Activated naive CD8-positive, alpha-beta T cell treated with anti-CD3 and anti-CD28 coated beads, Interleukin-2, amount 50 U/mL, for 24 hours (primary cell): ENCODE data around the gene TTYH2.

Source experiments
- ATAC-seq: fragments of 150-1000 bp; cut with Tn5 transposase; one replicate; pipeline ENCODE4 v1.10.0; 2021
- DNase-seq: peaks from one replicate; pipeline ENCODE4 v3.0.0; 2021
- H3K27ac Mint-ChIP-seq: one replicate; pipeline ENCODE4 v1.8.0; 2021; ENCODE audit warnings: mild to moderate bottlenecking, mixed read lengths
- H3K27me3 Mint-ChIP-seq: one replicate; pipeline ENCODE4 v1.8.0; 2021; ENCODE audit warnings: mixed read lengths
- H3K36me3 Mint-ChIP-seq: one replicate; pipeline ENCODE4 v1.8.0; 2021; ENCODE audit warnings: low read depth, mixed read lengths
- H3K4me1 Mint-ChIP-seq: one replicate; pipeline ENCODE4 v1.8.0; 2021; ENCODE audit warnings: mixed read lengths
- H3K4me3 Mint-ChIP-seq: one replicate; pipeline ENCODE4 v1.8.0; 2021; ENCODE audit warnings: mild to moderate bottlenecking, moderate library complexity, mixed read lengths
- H3K9me3 Mint-ChIP-seq: one replicate; pipeline ENCODE4 v1.8.0; 2021; ENCODE audit warnings: mixed read lengths

TTYH2 gene

DNA sequence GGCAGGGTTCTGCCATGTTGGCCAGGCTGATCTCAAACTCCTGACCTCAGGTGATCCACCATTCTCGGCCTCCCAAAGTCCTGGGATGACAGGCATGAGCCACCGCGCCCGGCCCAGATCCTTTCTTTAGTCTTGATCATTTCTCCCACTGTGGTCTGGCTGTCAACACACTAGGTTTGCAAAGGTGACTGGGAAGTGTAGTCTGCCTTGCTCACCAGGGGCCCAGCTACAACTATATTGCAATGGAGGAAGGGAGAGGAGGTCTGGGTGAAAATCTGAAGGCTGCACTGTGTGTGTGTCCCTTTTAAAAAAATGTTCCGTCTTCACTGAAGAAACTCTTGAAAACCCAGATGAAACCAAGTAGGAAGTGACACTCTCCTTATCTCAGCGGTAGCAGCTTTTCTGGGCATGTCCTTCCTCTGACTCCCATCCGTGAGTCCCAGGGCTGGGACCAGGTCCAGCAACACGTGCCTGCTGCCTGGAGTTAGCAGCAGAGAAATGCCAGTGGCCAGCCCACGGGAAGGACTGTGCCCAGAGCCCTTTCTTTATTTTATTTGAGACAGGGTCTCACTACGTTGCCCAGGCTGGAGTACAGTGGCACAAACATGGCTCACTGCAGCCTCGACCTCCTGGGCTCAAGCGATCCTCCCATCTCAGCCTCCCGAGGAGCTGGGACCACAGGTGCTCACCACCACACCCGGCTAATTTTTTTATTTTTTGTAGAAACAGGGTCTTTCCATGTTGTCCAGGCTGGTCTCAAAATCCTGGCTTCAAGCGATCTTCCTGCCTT lies 94.8 kb downstream of the TTYH2 start:
- no peaks in the 10 kb centered on the region for H3K36me3 Mint-ChIP-seq
- ATAC-seq = no peak
- H3K27me3 Mint-ChIP-seq = peaks cover 18% of the 10 kb centered on the region
- DNase-seq = no peak
- H3K4me3 Mint-ChIP-seq = no peak overlapping the region
- peaks cover 10% of the 10 kb centered on the region for H3K4me1 Mint-ChIP-seq
- no peaks in the 10 kb centered on the region for H3K9me3 Mint-ChIP-seq
- H3K27ac Mint-ChIP-seq = no peak overlapping the region

GRCh38 chr17:74309902-74310301 lies 96.5 kb downstream of the TTYH2 start:
- Mint-ChIP-seq H3K4me3 (no peak overlapping the region), H3K27ac (no peak overlapping the region), H3K4me1 (peaks cover 10% of the 10 kb centered on the region), H3K9me3 (no peaks in the 10 kb centered on the region), H3K36me3 (no peaks in the 10 kb centered on the region), H3K27me3 (peaks cover 16% of the 10 kb centered on the region)
- DNase-seq (no peak), ATAC-seq (no peak)
